K562 (cell line): ENCODE measurements around the gene POLRMT. TPM values are rescaled to one million over a fixed set of nuclear protein-coding genes. Genes with fewer than 3 reads are reported as not detected.

Experiments used
- ATF7 ChIP-seq: fragments of 450-650 bp; IDR thresholded peaks from 2 replicates; pipeline ENCODE4 v1.7.1; 2014; ENCODE audit warnings: mild to moderate bottlenecking, moderate library complexity
- ELF2 ChIP-seq: fragments of 250-450 bp; sonication (Bioruptor Pico); IDR thresholded peaks from 2 replicates; pipeline ENCODE4 v1.5.0; 2021; ENCODE audit warnings: mild to moderate bottlenecking
- EWSR1 ChIP-seq: fragments of 450-650 bp; IDR thresholded peaks from 2 replicates; pipeline ENCODE4 v1.6.1; 2018; ENCODE audit warnings: borderline replicate concordance, mild to moderate bottlenecking, low read depth, moderate library complexity; ENCODE audit not compliant: partially characterized antibody
- HNRNPUL1 ChIP-seq: fragments of 200-400 bp; formaldehyde crosslinking; IDR thresholded peaks from 2 replicates; pipeline ENCODE4 v1.6.1; 2017; ENCODE audit warnings: low read length
- MAX ChIP-seq: sonication (generic); formaldehyde crosslinking; IDR thresholded peaks from 2 replicates; pipeline ENCODE4 v1.9.0; 2022; ENCODE audit warnings: mild to moderate bottlenecking, missing genetic modification reagents
- MYC ChIP-seq, 2 experiments: fragments of 250-450 bp in 1 of 2; sonication (Bioruptor Pico) in 1 of 2; IDR thresholded peaks; 2 replicates each; pipeline versions ENCODE4 v1.5.1 to v1.6.1; 2012 to 2021; ENCODE audit warnings: low read depth in 2 of 2, borderline replicate concordance in 1 of 2, improper control_type of control experiment in 1 of 2, low read length in 1 of 2, mild to moderate bottlenecking in 1 of 2, moderate library complexity in 1 of 2
- NFIX ChIP-seq: fragments of 250-450 bp; sonication (Bioruptor Pico); IDR thresholded peaks from 2 replicates; pipeline ENCODE4 v1.4.0; 2020; ENCODE audit warnings: low read depth, mild to moderate bottlenecking, moderate library complexity
- POLR2B ChIP-seq: fragments of 450-650 bp; IDR thresholded peaks from 2 replicates; pipeline ENCODE4 v1.6.1; 2018; ENCODE audit warnings: low read depth; ENCODE audit not compliant: partially characterized antibody
- POLR2H ChIP-seq: IDR thresholded peaks from 2 replicates; pipeline ENCODE4 v1.6.1; 2016; ENCODE audit warnings: missing genetic modification characterization, low read depth, mild to moderate bottlenecking, control low read depth, missing compliant biosample characterization, moderate library complexity
- RUNX1 ChIP-seq: sonication (generic); IDR thresholded peaks from 2 replicates; pipeline ENCODE4 v1.6.1; 2016; ENCODE audit warnings: antibody characterized with exemption, low read depth
- SLC30A9 ChIP-seq: fragments of 250-450 bp; sonication (Bioruptor Pico); IDR thresholded peaks from 2 replicates; pipeline ENCODE4 v1.8.0; 2022; ENCODE audit warnings: mild to moderate bottlenecking, moderate library complexity
- SMAD1 ChIP-seq: fragments of 150-350 bp; IDR thresholded peaks from 2 replicates; pipeline ENCODE4 v1.6.1; 2014; ENCODE audit warnings: low read length, low read depth; ENCODE audit not compliant: partially characterized antibody
- SMC3 ChIP-seq: conservative IDR thresholded peaks from 2 replicates; pipeline ENCODE4 v1.6.1; 2011; ENCODE audit warnings: low read depth, low read length, improper control_type of control experiment; ENCODE audit not compliant: insufficient read depth
- SOX6 ChIP-seq: fragments of 450-650 bp; IDR thresholded peaks from 2 replicates; pipeline ENCODE4 v1.6.1; 2014; ENCODE audit warnings: mild to moderate bottlenecking
- SREBF1 ChIP-seq: fragments of 150-350 bp; IDR thresholded peaks from 2 replicates; pipeline ENCODE4 v1.6.1; 2014; ENCODE audit warnings: antibody characterized with exemption, low read depth, low read length, borderline replicate concordance
- ZNF12 ChIP-seq: sonication (generic); formaldehyde crosslinking; IDR thresholded peaks from 2 replicates; pipeline ENCODE4 v1.4.0; 2020; ENCODE audit warnings: mild to moderate bottlenecking, missing genetic modification reagents
- ZNF263 ChIP-seq: sonication (generic); formaldehyde crosslinking; IDR thresholded peaks from 2 replicates; pipeline ENCODE4 v1.8.0; 2022; ENCODE audit warnings: mild to moderate bottlenecking, missing genetic modification reagents, borderline replicate concordance
- ZNF316 ChIP-seq: fragments of 450-650 bp; IDR thresholded peaks from 2 replicates; pipeline ENCODE4 v1.6.1; 2016
- polyA plus RNA-seq, 8 experiments: library from polyadenylated mRNA; depleted of rRNA in 4 of 8; stranded (reverse) in 5 of 8; unstranded in 3 of 8; fragments of >200 nt; fragmentation: Nextera tagmentation in 2 of 8; fragmentation: Illumina TruSeq in 1 of 8; extraction: Ambion mirVana in 2 of 8; extraction: Trizol in 1 of 8; gene quantifications; 2 replicates each; pipeline versions ENCODE4 v1.2.1 to v1.2.3, GENCODE V29; 2011 to 2014; ENCODE audit warnings: inconsistent platforms in 1 of 8, missing spikeins in 1 of 8
- total RNA-seq, 7 experiments: library from RNA; depleted of rRNA in 6 of 7; stranded (reverse); fragments of >200 nt in 6 of 7; fragmentation: Illumina TruSeq in 2 of 7; extraction: Trizol in 2 of 7; gene quantifications; 2 replicates each; pipeline versions ENCODE4 v1.2.1 to v1.2.3, GENCODE V29; 2011 to 2021; ENCODE audit warnings: low replicate concordance in 1 of 7
- TF ChIP-seq, protein P1 (sequence below): fragments of 200-800 bp; sonication (Bioruptor generic); IDR thresholded peaks from 2 replicates; pipeline ENCODE4 v1.6.1; 2016; ENCODE audit warnings: missing genetic modification characterization, missing compliant biosample characterization
- TF ChIP-seq, protein P2 (sequence below): fragments of 450-650 bp; formaldehyde crosslinking; IDR thresholded peaks from 2 replicates; pipeline ENCODE4 v1.4.0; 2022; ENCODE audit warnings: missing genetic modification characterization

POLRMT gene
- total and polyA plus RNA-seq, 9 of the 15 experiments (the other 6 are each of a cell fraction or from before 2014, with no cell fraction given) = 30.3 to 144 (median 68.0) TPM

- TF ChIP-seq NFIX (CRISPR knock-in tag) (no peak), EWSR1 (no peak), POLR2B (no peak), ELF2 (CRISPR knock-in tag) (no peak), SLC30A9 (CRISPR knock-in tag) (no peak), ZNF316 (no peak), SMAD1 (no peak), SREBF1 (no peak), ATF7 (no peak), SOX6 (no peak), RUNX1 (no peak), MAX (no peak), ZNF263 (no peak), MYC (IDR thresholded peaks at IDR 0.05; ENCODE audit: low read depth, low read length) (0 out of 2 replicates have a peak, but pooled peaks have one; percentile 20), MYC (CRISPR knock-in tag; IDR thresholded peaks at IDR 0.05; ENCODE audit: borderline replicate concordance, low read depth) (no peak), HNRNPUL1 (no peak), SMC3 (no peak), ZNF12 (CRISPR knock-in tag) (no peak), POLR2H (tag) (no peak)
- TF ChIP-seq, protein P1, sequence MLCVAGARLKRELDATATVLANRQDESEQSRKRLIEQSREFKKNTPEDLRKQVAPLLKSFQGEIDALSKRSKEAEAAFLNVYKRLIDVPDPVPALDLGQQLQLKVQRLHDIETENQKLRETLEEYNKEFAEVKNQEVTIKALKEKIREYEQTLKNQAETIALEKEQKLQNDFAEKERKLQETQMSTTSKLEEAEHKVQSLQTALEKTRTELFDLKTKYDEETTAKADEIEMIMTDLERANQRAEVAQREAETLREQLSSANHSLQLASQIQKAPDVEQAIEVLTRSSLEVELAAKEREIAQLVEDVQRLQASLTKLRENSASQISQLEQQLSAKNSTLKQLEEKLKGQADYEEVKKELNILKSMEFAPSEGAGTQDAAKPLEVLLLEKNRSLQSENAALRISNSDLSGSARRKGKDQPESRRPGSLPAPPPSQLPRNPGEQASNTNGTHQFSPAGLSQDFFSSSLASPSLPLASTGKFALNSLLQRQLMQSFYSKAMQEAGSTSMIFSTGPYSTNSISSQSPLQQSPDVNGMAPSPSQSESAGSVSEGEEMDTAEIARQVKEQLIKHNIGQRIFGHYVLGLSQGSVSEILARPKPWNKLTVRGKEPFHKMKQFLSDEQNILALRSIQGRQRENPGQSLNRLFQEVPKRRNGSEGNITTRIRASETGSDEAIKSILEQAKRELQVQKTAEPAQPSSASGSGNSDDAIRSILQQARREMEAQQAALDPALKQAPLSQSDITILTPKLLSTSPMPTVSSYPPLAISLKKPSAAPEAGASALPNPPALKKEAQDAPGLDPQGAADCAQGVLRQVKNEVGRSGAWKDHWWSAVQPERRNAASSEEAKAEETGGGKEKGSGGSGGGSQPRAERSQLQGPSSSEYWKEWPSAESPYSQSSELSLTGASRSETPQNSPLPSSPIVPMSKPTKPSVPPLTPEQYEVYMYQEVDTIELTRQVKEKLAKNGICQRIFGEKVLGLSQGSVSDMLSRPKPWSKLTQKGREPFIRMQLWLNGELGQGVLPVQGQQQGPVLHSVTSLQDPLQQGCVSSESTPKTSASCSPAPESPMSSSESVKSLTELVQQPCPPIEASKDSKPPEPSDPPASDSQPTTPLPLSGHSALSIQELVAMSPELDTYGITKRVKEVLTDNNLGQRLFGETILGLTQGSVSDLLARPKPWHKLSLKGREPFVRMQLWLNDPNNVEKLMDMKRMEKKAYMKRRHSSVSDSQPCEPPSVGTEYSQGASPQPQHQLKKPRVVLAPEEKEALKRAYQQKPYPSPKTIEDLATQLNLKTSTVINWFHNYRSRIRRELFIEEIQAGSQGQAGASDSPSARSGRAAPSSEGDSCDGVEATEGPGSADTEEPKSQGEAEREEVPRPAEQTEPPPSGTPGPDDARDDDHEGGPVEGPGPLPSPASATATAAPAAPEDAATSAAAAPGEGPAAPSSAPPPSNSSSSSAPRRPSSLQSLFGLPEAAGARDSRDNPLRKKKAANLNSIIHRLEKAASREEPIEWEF (CRISPR knock-in tag) = no peak
- TF ChIP-seq, protein P2, sequence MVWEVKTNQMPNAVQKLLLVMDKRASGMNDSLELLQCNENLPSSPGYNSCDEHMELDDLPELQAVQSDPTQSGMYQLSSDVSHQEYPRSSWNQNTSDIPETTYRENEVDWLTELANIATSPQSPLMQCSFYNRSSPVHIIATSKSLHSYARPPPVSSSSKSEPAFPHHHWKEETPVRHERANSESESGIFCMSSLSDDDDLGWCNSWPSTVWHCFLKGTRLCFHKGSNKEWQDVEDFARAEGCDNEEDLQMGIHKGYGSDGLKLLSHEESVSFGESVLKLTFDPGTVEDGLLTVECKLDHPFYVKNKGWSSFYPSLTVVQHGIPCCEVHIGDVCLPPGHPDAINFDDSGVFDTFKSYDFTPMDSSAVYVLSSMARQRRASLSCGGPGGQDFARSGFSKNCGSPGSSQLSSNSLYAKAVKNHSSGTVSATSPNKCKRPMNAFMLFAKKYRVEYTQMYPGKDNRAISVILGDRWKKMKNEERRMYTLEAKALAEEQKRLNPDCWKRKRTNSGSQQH (CRISPR knock-in tag) = no peak
Observed at GRCh38 chr19:597406-598315, 35.7 kb downstream of the POLRMT start (continued).
